GM23338 (cell line): ENCODE data around the gene CACNA1S.

Source experiments
- CREB1 ChIP-seq: fragments of 250-450 bp; sonication (Bioruptor Pico); IDR thresholded peaks from 2 replicates; pipeline ENCODE4 v1.5.0; 2020; ENCODE audit warnings: low read depth, mild to moderate bottlenecking, moderate library complexity
- CTCF ChIP-seq, 2 experiments: fragments of 200-600 bp in 1 of 2; sonication (generic) in 1 of 2; conservative IDR thresholded peaks; 2 replicates each; pipeline versions ENCODE4 v1.5.1 to v1.6.1; 2016 to 2017; ENCODE audit warnings: antibody characterized with exemption in 2 of 2, low read depth in 2 of 2, mild to moderate bottlenecking in 2 of 2, moderate library complexity in 1 of 2
- EZH2 ChIP-seq: fragments of 200-600 bp; sonication (generic); IDR thresholded peaks from one replicate; pipeline ENCODE4 v1.8.0; 2017; ENCODE audit warnings: antibody characterized with exemption, mild to moderate bottlenecking, low read depth; ENCODE audit not compliant: unreplicated experiment
- EZH2phosphoT487 ChIP-seq: fragments of 200-600 bp; sonication (generic); IDR thresholded peaks from one replicate; pipeline ENCODE4 v1.8.1; 2018; ENCODE audit warnings: antibody characterized with exemption; ENCODE audit not compliant: unreplicated experiment
- NANOG ChIP-seq: IDR thresholded peaks from 2 replicates; pipeline ENCODE4 v1.6.1; 2016; ENCODE audit warnings: antibody characterized with exemption, borderline replicate concordance
- REST ChIP-seq: IDR thresholded peaks from one replicate; pipeline ENCODE4 v1.6.1; 2018; ENCODE audit warnings: antibody characterized with exemption; ENCODE audit not compliant: unreplicated experiment

- TF ChIP-seq EZH2phosphoT487 (no peak), CTCF (conservative IDR thresholded peaks at IDR 0.05; ENCODE audit: low read depth in 2 of 2) (no peak), NANOG (no peak), EZH2 (no peak), CREB1 (CRISPR knock-in tag) (no peak), REST (no peak)
Observed at GRCh38 chr1:201128962-201129361, 16.7 kb upstream of the CACNA1S start.
